Cardiac septum (tissue), 1 donor: ENCODE results near the gene ZKSCAN1. TPM values are rescaled to one million over a fixed set of nuclear protein-coding genes. Genes with fewer than 3 reads are reported as not detected.
A peak's percentile ranks its signal among the peaks of the same experiment; 100 is the strongest.
"Not testable (repeated sequence)": the region's sequence is repeated elsewhere in the genome, so short reads cannot be mapped to it uniquely, and the experiment has no call there.

Experiments
- DNase-seq: peaks from one replicate; pipeline ENCODE4 v3.0.0-alpha.2; 2020; ENCODE audit warnings: low spot score
- intact Hi-C: fragments of 100-400 bp; cut with DNase I; formaldehyde crosslinking; loops from one replicate; pipeline ENCODE4 v1.14.0; 2022
- long read RNA-seq: library from polyadenylated mRNA; unstranded; transcript quantifications from one replicate; pipeline ENCODE4 v2.0.0, GENCODE V29; 2021
- total RNA-seq: library from RNA; stranded (reverse); fragmentation: NEBNext Ultra II Directional; extraction: Animal tissue kit (Norgen Biotek cat#: 25700); gene quantifications from one replicate; pipeline ENCODE4 v1.2.1, GENCODE V29; 2021
- donor health status: DM: no; HTN: no; CAD: no.

ZKSCAN1 gene
- 52.3 TPM for total RNA-seq
- long read RNA-seq, full-length matches to known transcripts, result 10 of 35 reads
- long read RNA-seq, partial matches to known transcripts, result 4 of 35 reads
- long read RNA-seq, other reads (novel, unspliced or antisense), result 21 of 35 reads

DNA sequence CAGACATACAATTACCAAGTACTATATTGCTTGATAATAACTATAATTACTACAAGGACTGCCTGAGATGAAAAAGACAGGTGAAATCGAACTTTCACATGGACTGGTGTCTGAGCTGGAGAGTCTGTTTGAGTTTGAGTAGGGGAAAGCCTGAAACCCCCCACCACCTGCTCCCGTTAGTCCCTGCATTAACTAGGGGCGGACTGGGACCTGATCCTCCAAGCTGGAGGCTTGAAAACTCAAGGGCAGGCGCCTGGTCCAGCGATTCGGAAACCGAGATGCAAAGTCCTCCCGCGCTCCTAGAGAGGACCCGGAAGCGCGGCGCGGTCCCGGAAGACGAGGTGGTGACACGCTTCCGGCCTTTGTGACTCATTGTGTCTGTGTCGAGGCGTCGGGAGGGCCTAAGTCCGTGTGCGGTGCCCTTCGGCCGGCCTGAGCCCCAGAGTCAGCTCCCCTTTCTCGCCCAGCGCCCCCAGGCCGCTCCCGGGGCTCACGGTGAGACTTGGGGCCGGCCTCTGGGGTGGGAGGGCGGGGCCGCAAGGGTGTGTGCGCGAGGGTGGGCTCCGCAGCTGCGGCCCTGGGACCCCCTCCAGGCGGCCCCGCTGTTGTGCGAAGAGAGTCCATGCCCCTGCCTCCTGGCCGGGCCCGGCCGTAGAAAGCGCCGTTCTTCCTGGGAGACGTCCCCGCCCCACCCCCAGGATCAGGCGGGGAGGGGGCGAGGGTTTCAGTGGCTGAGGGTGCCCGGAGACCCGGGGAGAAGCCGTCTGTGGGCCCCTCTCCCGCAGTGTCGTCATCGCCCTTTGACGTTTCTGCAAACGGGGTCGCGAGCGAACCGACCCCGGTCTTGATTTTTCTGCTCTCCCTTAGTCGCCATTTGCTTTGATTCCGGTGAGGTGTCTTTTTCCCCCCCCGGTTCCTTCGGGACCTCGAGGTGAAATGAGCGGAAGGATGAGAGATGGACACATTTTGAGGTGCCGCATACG, at the start of gene ZKSCAN1:
ZKSCAN1 (plus strand) TSS at position 365 of the 983 bp plus-strand sequence. CDS start 7,911 bp downstream, outside the sequence.
- intact Hi-C loops, result no loop called here
- DNase-seq, result peak; percentile 95

DNA sequence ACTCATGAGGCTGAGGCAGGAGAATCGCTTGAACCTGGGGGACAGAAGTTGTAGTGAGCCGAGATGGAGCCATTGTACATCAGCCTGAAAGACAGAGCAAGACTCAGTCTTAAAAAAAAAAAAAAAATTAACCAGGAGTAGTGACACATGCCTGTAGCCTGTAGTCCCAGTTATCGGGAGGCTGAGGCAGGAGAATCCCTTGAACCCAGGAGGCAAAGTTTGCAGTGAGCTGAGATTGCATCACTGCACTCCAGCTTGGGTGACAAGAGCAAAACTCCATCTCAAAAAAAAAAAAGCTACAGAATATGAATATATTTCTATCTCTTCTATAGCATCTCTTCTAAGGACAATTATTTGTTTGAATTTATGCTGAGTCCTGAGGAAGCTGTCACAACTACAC, 46.1 kb upstream of the ZKSCAN1 start:
- DNase-seq, result no peak
- intact Hi-C loops, result no loop called here

DNA sequence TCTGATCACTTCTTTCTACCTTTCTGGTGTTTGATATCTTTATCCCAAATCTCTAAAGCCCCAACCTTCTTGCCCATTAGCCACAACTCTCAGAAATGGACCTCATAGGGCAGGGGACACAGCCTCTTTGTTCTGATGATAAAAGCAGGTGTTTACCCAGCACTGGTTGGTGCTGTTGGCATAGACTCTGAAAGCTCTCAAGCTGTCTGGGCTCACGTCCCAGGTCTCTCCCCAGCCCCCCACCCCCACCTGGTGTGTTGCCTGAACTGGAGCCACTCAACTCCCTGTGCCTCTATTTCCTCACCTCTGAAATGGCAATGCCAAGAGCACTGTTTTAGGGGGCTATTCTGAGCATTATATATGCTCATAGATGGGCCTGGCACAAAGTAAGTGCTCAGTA, 45.6 kb upstream of the ZKSCAN1 start:
- intact Hi-C loops, DNase-seq: not testable (repeated sequence)

DNA sequence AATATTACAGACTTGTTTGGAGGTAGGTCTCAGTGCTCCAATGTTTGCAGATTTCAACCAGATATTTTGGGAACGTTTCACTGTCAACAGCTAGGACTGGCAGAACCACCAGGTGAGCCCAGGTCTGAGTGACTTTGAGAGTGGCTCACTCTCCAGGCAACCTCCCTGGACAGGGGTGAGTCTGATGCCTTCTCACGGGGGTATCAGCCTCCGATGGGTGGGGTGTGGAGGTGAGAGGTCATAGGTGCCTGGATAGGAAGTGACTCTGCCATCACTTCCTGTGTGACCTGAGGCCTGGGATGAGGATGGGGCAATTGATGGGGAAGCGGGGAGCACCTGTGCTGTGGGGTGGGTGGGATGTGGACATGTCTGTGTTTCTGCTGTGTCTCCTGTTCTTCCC, 44.2 kb upstream of the ZKSCAN1 start:
- intact Hi-C loops, result no loop called here
- DNase-seq, result no peak

DNA sequence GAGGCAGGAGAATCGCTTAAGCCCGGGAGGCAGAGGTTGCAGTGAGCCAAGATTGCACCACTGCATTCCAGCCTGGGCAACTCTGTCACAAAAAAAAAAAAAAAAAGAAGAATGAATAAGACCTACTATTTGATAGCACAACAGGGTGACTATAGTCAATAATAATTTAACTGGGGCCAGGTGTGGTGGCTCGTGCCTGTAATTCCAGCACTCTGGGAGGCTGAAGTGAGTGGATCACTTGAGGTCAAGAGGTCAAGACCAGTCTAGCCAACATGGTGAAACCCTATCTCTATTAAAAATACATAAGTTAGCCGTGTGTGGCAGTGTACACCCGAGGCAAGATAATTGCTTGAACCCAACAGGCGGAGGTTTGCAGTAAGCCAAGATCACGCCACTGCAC, 41.6 kb upstream of the ZKSCAN1 start:
- DNase-seq, intact Hi-C loops: not testable (repeated sequence)

DNA sequence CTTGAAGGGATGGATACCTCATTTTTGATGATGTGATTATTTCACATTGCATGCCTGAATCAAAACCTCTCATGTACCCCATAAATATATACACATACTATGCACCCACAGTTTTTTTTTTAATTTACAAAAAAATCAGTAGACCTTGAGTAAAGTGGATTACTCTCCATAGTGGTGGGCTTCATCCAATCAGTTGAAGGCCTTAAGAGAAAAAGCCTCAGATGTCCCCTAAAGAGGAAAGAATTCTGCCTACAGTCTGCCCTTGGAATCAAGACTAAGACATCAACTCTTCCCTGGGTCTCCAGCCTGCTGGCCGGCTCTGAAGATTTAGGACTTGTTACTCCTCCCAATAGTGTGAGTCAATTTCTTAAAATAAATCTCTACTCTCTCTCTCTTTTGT, 40.7 kb upstream of the ZKSCAN1 start:
- intact Hi-C loops, result no loop called here

DNA sequence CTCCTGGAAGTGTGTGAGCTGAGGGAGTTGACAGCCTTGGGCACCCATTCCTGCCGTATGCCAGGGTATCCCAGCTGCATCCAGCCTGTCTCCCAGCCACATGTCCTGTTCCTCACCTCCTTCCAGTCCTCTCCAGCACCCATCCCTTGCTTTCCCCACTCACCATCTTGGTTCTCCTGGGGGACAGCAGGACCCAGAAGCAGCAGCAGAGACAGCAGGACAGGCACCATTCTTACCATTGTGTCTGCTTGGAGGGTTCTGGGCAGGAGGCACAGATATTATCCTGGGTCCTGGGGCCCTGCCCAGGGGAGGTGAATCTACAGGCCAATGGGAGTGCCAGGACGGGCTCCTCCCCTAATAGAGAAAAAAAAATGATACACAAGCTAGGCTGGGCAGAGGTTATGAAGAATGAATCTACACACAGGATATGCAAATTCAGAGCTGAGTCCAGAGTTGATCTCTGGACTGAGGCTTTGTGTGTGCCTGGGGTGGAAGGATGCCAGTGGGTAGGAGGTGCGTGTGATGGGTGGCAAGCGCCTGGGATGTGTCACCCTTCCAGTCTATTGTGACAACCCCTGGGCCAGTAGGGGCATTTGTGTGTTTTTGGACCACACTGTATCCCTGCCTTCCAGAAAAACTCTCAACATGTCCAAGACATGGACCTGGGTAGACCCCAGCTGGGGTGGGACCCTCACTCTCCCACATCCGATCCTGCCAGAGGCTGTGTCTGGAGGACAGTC, 39.4 kb upstream of the ZKSCAN1 start, which contains the start of gene AZGP1:
AZGP1 (minus strand) TSS at position 250 of the 740 bp plus-strand sequence; CDS start at position 239, 11 bp downstream.
- intact Hi-C loops, result no loop called here
- DNase-seq, result peak; percentile 80

More for the DNA sequence above, 40.7 kb upstream of the ZKSCAN1 start:
- no peak for DNase-seq

DNA sequence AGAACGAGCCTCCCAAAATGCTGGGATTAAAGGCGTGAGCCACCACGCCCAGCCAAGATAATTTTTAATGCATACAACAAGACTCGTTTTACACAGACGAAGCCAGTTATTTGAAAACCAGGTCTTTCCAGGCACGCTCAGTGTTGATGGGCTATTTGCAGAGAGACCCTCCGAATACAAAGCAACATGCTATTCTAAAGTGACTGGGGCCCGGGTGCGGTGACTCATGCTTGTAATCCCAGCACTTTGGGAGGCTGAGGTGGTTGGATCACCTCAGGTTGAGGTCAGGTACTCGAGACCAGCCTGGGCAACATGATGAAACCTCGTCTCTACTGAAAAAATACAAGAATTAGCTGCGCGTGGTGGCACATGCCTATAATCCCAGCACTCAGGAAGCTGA, 38.8 kb upstream of the ZKSCAN1 start:
- DNase-seq, result no peak
- intact Hi-C loops, result no loop called here

DNA sequence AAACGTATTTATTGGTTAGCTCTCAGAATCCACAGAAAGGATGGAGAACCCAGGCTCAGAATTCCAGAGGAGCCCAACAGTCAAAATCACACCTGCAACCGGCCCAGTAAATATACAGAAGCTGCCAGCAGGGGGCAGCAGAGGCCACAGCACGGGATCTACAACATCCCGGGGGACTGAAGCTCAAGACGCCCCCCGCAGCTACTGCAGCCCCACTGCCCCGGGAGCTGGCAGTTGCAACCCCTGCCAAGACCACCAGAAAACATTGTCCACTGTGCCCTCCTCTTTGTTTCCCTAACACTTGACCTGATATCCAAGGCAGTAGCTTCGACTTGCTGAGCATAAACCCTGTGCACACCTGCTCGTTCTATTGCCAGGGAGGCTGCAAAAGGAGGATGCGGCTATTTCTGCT, 35.6 kb upstream of the ZKSCAN1 start:
- DNase-seq, intact Hi-C loops: not testable (repeated sequence)

DNA sequence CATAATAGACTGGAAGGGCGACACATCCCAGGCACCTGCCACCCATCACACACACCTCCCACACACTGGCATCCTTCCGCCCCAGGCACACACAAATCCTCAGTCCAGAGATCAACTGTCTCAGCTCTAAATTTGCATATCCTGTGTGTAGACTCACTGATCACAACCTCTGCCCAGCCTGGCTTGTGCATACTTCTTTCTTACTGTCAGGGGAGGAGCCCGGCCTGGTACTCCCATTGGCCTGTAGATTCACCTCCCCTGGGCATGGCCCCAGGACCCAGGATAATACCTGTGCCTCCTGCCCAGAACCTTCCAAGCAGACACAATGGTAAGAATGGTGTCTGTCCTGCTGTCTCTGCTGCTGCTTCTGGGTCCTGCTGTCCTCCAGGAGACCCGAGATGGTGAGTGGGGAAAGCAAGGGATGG, 34.9 kb upstream of the ZKSCAN1 start:
- intact Hi-C loops, DNase-seq: not testable (repeated sequence)

DNA sequence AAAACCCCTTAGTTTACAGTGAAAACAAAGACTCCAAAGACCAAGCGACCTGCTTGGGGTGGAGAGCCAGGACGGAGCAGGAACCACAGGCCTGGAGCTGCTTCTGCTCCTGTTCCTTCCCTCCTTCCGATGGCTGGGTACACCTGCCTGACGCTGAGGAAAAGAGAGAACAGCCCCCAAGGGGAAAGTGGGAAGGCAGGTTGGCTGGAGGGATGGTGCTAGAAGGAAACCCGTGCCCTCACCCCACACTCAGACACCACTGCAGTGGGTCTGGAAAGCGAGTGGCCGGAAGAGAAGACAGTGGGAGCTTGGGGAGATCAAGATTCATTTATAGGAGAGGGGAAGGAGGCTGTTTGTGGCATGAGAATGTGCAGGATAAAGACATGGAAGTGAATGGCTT, 34.3 kb upstream of the ZKSCAN1 start:
- intact Hi-C loops, result not testable (repeated sequence)

DNA sequence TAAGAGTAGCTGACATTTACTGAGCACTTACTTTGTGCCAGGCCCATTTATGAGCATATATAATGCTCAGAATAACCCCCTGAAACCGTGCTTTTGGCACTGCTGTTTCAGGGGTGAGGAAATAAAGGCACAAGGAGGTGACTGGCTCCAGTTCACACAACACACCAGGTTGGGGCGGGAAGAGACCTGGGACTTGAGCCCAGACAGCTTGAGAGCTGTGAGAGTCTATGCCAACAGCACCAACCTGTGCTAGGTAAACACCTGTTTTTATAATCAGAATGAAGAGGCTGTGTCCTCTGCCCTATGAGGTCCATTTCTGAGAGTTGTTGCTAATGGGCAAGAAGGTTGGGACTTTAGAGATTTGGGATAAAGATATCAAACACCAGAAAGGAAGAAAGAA, 30.8 kb upstream of the ZKSCAN1 start:
- intact Hi-C loops, result no loop called here
- DNase-seq, result no peak

More for the DNA sequence above, 34.3 kb upstream of the ZKSCAN1 start:
- DNase-seq, result not testable (repeated sequence)

DNA sequence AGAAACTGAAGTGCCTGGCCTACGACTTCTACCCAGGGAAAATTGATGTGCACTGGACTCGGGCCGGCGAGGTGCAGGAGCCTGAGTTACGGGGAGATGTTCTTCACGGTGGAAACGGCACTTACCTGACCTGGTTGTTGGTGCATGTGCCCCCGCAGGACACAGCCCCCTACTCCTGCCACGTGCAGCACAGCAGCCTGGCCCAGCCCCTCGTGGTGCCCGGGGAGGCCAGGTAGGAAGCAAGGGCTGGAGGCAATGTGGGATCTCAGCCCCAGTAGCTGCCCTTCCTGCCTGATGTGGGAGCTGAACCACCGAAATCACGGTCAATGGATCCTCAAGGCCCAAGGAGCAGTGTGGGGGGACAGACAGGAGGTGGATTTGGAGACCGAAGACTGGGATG, 28.1 kb upstream of the ZKSCAN1 start:
- DNase-seq, intact Hi-C loops: not testable (repeated sequence)

DNA sequence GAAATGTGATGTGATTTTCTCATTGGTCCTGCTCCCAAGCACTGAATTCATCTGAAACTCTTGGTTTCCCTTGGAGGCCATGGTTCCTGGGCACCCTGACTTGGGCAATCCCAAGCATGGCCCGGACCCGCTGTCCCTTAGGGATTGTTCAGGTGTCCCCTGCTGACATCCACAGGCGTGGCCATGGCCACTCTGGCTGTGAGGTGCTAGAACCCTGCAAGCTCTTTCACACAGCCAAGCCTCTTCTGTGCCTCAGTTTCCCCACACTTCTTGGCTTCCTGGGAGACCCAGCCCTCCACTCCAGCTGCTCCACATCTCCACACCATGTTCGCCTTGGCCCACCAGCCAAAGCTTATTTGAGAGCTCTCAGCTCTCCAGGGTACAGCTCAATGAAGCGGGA, 27.6 kb upstream of the ZKSCAN1 start:
- no peak for DNase-seq
- intact Hi-C loops, result no loop called here

DNA sequence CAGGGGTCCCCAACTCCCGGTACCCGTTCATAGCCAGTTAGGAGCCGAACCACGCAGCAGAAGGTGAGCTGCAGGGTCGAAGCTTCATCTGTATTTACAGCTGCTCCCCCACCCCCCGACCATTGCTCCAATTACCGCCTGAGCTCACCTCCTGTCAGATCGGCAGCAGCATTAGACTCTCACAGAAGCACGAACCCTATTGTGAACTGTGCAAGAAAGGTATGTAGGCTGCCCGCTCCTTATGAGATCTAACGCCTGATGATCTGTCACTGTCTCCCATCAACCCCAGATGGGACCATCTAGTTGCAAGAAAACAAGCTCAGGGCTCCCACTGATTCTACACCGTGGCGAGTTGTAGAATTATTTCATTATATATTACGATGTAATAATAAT, 24.9 kb upstream of the ZKSCAN1 start:
- no peak for DNase-seq
- intact Hi-C loops, result loop anchor here (2.0 to 5.0 kb wide), 2 partner anchors 78 to 137 kb away; partner anchors contain the start of gene MBLAC1

DNA sequence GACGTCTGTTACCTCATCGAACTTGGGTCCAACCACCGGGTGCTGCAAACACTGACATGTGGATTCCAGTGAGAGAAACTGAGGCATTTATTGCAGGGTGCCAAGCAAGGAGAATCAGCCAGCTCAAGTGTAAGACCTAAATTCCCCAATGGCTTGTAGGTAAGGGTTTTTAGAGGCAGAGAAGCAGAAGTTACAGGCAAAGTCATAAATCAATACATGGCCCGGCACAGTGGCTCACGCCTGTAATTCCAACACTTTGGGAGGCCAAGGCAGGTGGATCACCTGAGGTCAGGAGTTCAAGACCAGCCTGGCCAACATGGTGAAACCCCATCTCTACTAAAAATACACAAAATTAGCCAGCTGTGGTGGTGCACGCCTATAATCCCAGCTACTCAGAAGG, 23.9 kb upstream of the ZKSCAN1 start:
- intact Hi-C loops, result loop anchor here (2.0 to 5.0 kb wide), 2 partner anchors 79 to 136 kb away; partner anchors contain the start of gene MBLAC1

DNA sequence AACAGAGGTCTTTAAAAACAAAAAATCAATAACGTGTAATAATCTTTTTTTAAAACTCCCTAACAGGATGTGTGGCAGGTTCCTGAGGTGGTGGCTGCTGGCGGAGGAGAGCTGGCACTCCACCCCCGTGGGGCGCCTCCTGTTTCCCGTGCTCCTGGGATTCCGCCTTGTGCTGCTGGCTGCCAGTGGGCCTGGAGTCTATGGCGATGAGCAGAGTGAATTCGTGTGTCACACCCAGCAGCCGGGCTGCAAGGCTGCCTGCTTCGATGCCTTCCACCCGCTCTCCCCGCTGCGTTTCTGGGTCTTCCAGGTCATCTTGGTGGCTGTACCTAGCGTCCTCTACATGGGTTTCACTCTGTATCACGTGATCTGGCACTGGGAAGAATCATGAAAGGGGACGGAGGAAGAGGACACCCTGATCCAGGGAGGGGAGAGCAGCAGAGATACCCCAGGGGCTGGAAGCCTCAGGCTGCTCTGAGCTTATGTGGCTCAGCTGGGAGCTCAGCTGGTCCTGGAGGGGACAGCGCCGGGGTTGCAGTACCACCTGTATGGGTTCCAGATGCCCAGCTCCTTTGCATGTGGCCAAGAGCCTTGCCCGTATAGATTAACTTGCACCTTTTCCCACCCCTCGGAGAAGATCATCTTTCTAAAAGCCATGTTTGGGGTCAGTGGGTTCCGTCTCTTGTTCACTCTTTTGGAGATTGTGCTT, 22.9 kb upstream of the ZKSCAN1 start:
- no peak for DNase-seq

More for the DNA sequence above, 23.9 kb upstream of the ZKSCAN1 start:
- not testable (repeated sequence) for DNase-seq

DNA sequence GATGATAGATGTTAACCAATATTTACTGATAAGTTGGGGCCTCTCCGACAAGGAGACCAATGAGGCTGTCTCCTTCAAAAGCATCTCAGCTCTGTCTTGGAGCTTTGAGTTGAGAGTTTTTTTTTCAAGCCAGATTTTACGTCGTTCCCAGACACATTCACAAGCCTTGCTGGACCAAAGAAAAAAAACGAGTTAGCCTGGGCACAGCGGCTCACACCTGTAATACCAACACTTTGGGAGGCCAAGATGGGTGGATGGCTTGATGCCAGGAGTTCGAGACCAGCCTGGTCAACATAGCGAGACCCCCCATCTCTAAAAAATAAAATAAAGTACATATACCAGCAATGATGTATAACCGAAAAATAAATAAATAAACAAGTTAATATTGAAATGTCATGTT, 20.6 kb upstream of the ZKSCAN1 start:
- intact Hi-C loops, result loop anchor here (5.0 kb wide), 2 partner anchors 87 to 132 kb away; partner anchors contain the start of genes MBLAC1 and ZNF3

More for the DNA sequence above, 22.9 kb upstream of the ZKSCAN1 start:
- intact Hi-C loops, result loop anchor here (5.0 kb wide), 1 partner anchor 135 kb away; the partner anchor contains the start of gene MBLAC1

More for the DNA sequence above, 20.6 kb upstream of the ZKSCAN1 start:
- no peak for DNase-seq
